Effector memory CD4-positive, alpha-beta T cell (primary cell): ENCODE results near the gene JPH4.

ENCODE experiments used
- DNase-seq, 3 donors: peaks; one replicate each; pipeline ENCODE4 v3.0.0-alpha.2; 2020
- H3K27ac ChIP-seq: 2 replicates; pipeline ENCODE4 v1.7.0; 2013; ENCODE audit warnings: mild to moderate bottlenecking, low read length, moderate library complexity; ENCODE audit not compliant: insufficient read depth, poor library complexity, severe bottlenecking
- H3K27me3 ChIP-seq: replicated peaks from 2 replicates; pipeline ENCODE4 v1.7.0; 2013; ENCODE audit warnings: mild to moderate bottlenecking, low read length; ENCODE audit not compliant: insufficient read depth, control insufficient read depth, poor library complexity, severe bottlenecking
- H3K36me3 ChIP-seq: 2 replicates; pipeline ENCODE4 v1.7.0; 2013; ENCODE audit warnings: mild to moderate bottlenecking, low read length, moderate library complexity; ENCODE audit not compliant: control insufficient read depth, insufficient read depth
- H3K4me1 ChIP-seq: 2 replicates; pipeline ENCODE4 v1.7.0; 2013; ENCODE audit warnings: low read length, mild to moderate bottlenecking; ENCODE audit not compliant: control insufficient read depth, insufficient read depth, poor library complexity, severe bottlenecking
- H3K4me3 ChIP-seq: 2 replicates; pipeline ENCODE4 v1.7.0; 2013; ENCODE audit warnings: low read length, low read depth, mild to moderate bottlenecking; ENCODE audit not compliant: insufficient read depth, poor library complexity, severe bottlenecking
- H3K9me3 ChIP-seq: 2 replicates; pipeline ENCODE4 v1.7.0; 2013; ENCODE audit warnings: mild to moderate bottlenecking, low read length, moderate library complexity; ENCODE audit not compliant: control insufficient read depth

Gene JPH4

GRCh38 chr14:23559010-23559925 is 19.3 kb downstream of the JPH4 start:
- Histone ChIP-seq H3K27ac (peak overlapping the region; percentile 12), H3K9me3 (no peaks in the 10 kb centered on the region)
- DNase-seq: peak; percentile 33 to 49 (median 48)

GRCh38 chr14:23558346-23559009 is 20.1 kb downstream of the JPH4 start:
- Histone ChIP-seq H3K9me3 (no peaks in the 10 kb centered on the region), H3K27me3 (no peaks in the 10 kb centered on the region), H3K36me3 (peaks cover 41% of the 10 kb centered on the region), H3K4me1 (peaks cover 10% of the 10 kb centered on the region), H3K27ac (no peak overlapping the region), H3K4me3 (no peak overlapping the region)
- DNase-seq: no peak

More at GRCh38 chr14:23559010-23559925, 19.3 kb downstream of the JPH4 start:
- Histone ChIP-seq H3K36me3 (peaks cover 48% of the 10 kb centered on the region), H3K4me1 (peaks cover 10% of the 10 kb centered on the region), H3K4me3 (no peak overlapping the region), H3K27me3 (no peaks in the 10 kb centered on the region)

GRCh38 chr14:23557946-23558345 is 20.6 kb downstream of the JPH4 start:
- H3K27me3 ChIP-seq: no peaks in the 10 kb centered on the region

GRCh38 chr14:23557521-23557920 is 21.1 kb downstream of the JPH4 start:
- Histone ChIP-seq H3K9me3 (no peaks in the 10 kb centered on the region), H3K36me3 (peaks cover 39% of the 10 kb centered on the region), H3K27me3 (no peaks in the 10 kb centered on the region), H3K27ac (peak overlapping the region; percentile 88), H3K4me3 (no peak overlapping the region), H3K4me1 (peaks cover 10% of the 10 kb centered on the region)
- DNase-seq: no peak

More at GRCh38 chr14:23557946-23558345, 20.6 kb downstream of the JPH4 start:
- Histone ChIP-seq H3K9me3 (no peaks in the 10 kb centered on the region), H3K4me1 (peaks cover 10% of the 10 kb centered on the region), H3K36me3 (peaks cover 39% of the 10 kb centered on the region), H3K27ac (no peak overlapping the region), H3K4me3 (no peak overlapping the region)
- DNase-seq: no peak

- Histone ChIP-seq H3K4me1 (peaks cover 13% of the 10 kb centered on the region), H3K27ac (peak overlapping the region; percentile 88), H3K9me3 (no peaks in the 10 kb centered on the region), H3K27me3 (no peaks in the 10 kb centered on the region), H3K36me3 (peaks cover 32% of the 10 kb centered on the region), H3K4me3 (peak overlapping the region; percentile 96)
- DNase-seq: no peak
Observed at GRCh38 chr14:23556700-23557440, 21.7 kb downstream of the JPH4 start.

- DNase-seq: peak; percentile 82 to 89 (median 87)
- Histone ChIP-seq H3K27me3 (peaks cover 2% of the 10 kb centered on the region), H3K4me3 (peak within 1 kb of the TSS; percentile 96), H3K9me3 (no peaks in the 10 kb centered on the region), H3K27ac (peak within 1 kb of the TSS; percentile 88), H3K4me1 (peaks cover 20% of the 10 kb centered on the region), H3K36me3 (peaks cover 25% of the 10 kb centered on the region)
Observed at GRCh38 chr14:23555882-23556699, 22.5 kb downstream of the JPH4 start, which contains the start of gene THTPA. TSS of gene THTPA (plus strand) at chr14:23556271. CDS start at chr14:23556758, 487 bp downstream.

GRCh38 chr14:23555533-23555881 is 23.1 kb downstream of the JPH4 start:
- peaks cover 26% of the 10 kb centered on the region for H3K4me1 ChIP-seq
- H3K36me3 ChIP-seq: peaks cover 20% of the 10 kb centered on the region
- no peak for DNase-seq
- peak overlapping the region; percentile 88 for H3K27ac ChIP-seq
- H3K27me3 ChIP-seq: peaks cover 8% of the 10 kb centered on the region
- H3K9me3 ChIP-seq: no peaks in the 10 kb centered on the region
- peak overlapping the region; percentile 96 for H3K4me3 ChIP-seq

GRCh38 chr14:23551266-23552028 is 27.1 kb downstream of the JPH4 start, which contains the start of gene ZFHX2:
TSS of gene ZFHX2 (minus strand) at chr14:23551765. CDS start at chr14:23535325, 16,440 bp downstream.
- DNase-seq: peak; percentile 53 to 65 (median 58)
- Histone ChIP-seq H3K36me3 (no peaks in the 10 kb centered on the region), H3K4me3 (peak within 1 kb of the TSS; percentile 66), H3K27ac (peak within 1 kb of the TSS; percentile 40), H3K4me1 (peaks cover 20% of the 10 kb centered on the region), H3K9me3 (no peaks in the 10 kb centered on the region), H3K27me3 (peaks cover 15% of the 10 kb centered on the region)
